Sigmoid colon (tissue), 7 donors: ENCODE data around the gene AUTS2. TPM values are rescaled to one million over a fixed set of nuclear protein-coding genes. Genes with fewer than 3 reads are reported as not detected.

Experiments used
- DNase-seq: peaks from one replicate; pipeline ENCODE4 v3.0.0-alpha.2; 2019
- H3K27ac ChIP-seq, 4 donors: fragments of 200-600 bp; sonication (generic); one replicate each; pipeline ENCODE4 v1.5.1; 2016 to 2019; ENCODE audit warnings: mild to moderate bottlenecking in 1 of 4
- H3K27me3 ChIP-seq, 3 donors: fragments of 200-600 bp; sonication (generic); one replicate each; pipeline ENCODE4 v1.5.1; 2019; ENCODE audit warnings: mild to moderate bottlenecking in 1 of 3
- H3K36me3 ChIP-seq, 4 donors: fragments of 200-600 bp; sonication (generic); one replicate each; pipeline ENCODE4 v1.5.1; 2016 to 2019
- H3K4me1 ChIP-seq, 4 donors: fragments of 200-600 bp; sonication (generic); one replicate each; pipeline ENCODE4 v1.5.1; 2017 to 2019
- H3K4me3 ChIP-seq, 4 donors: fragments of 200-600 bp; sonication (generic); one replicate each; pipeline ENCODE4 v1.5.1; 2017 to 2019; ENCODE audit warnings: mild to moderate bottlenecking in 2 of 4, moderate library complexity in 1 of 4
- H3K9me3 ChIP-seq, 4 donors: fragments of 200-600 bp in 3 of 4; sonication (generic) in 3 of 4; one replicate each; pipeline versions ENCODE4 v1.5.1 to v1.6.1; 2013 to 2019
- CTCF ChIP-seq, 4 experiments: fragments of 450-650 bp in 3 of 4; fragments of 200-600 bp in 1 of 4; IDR thresholded peaks; one replicate each; pipeline ENCODE4 v1.5.1; 2016 to 2019; ENCODE audit warnings: antibody characterized with exemption in 4 of 4, mild to moderate bottlenecking in 3 of 4, moderate library complexity in 2 of 4
- EP300 ChIP-seq, 4 donors: sonication (generic); formaldehyde crosslinking; IDR thresholded peaks; one replicate each; pipeline ENCODE4 v1.6.1; 2017; ENCODE audit warnings: antibody characterized with exemption in 4 of 4
- POLR2A ChIP-seq, 2 donors: fragments of 450-650 bp; IDR thresholded peaks; one replicate each; pipeline ENCODE4 v1.6.1; 2016; ENCODE audit warnings: antibody characterized with exemption in 2 of 2, mild to moderate bottlenecking in 2 of 2, moderate library complexity in 2 of 2
- POLR2AphosphoS5 ChIP-seq, 4 donors: sonication (generic); formaldehyde crosslinking; IDR thresholded peaks; one replicate each; pipeline ENCODE4 v1.6.1; 2017; ENCODE audit warnings: antibody characterized with exemption in 4 of 4
- WGBS, 2 donors: extraction: QIAGEN DNeasy Blood & Tissue Kit; methylation state at CpG; one replicate each; pipeline ENCODE4 v1.1.7; 2013; 5-methylcytosine and 5-hydroxymethylcytosine counted together
- intact Hi-C: fragments of 100-400 bp; cut with DNase I; formaldehyde crosslinking; loops from one replicate; pipeline ENCODE4 v1.15.1; 2023
- polyA plus RNA-seq, 3 donors: library from polyadenylated mRNA; stranded (reverse); fragments of 200-250 nt; gene quantifications; one replicate each; pipeline ENCODE4 v1.2.3, GENCODE V29; 2013
- total RNA-seq, 4 donors: library from RNA; depleted of rRNA; stranded (reverse); fragments of >200 nt; gene quantifications; one replicate each; pipeline ENCODE4 v1.1.0, GENCODE V29; 2016
- donor health status: healthy with polysubstance abuse.
- donor health status: Bipolar disorder and iron deficiency.
- donor health status: healthy.

AUTS2 gene
- total and polyA plus RNA-seq, 7 donors, result 3.6 to 55.7 (median 25.5) TPM

GRCh38 chr7:69690329-69690728, 92.1 kb downstream of the AUTS2 start:
- Histone ChIP-seq H3K27me3 (no peaks in the 10 kb centered on the region), H3K4me1 (peaks cover 0 to 24% (median 13%) of the 10 kb centered on the region in 4 donors), H3K27ac (no peak overlapping the region), H3K4me3 (no peak overlapping the region), H3K36me3 (no peaks in the 10 kb centered on the region), H3K9me3 (no peaks in the 10 kb centered on the region)
- DNase-seq, result no peak
- intact Hi-C loops, result no loop called here
- 89 to 96% methylated on average over 6 of the region's 6 CpGs for WGBS, 2 donors
- TF ChIP-seq POLR2A (IDR thresholded peaks at IDR 0.05), result no peak

GRCh38 chr7:69691327-69691726, 93.1 kb downstream of the AUTS2 start:
- H3K36me3 ChIP-seq, result no peaks in the 10 kb centered on the region
- 76 to 85% methylated on average over 6 of the region's 6 CpGs for WGBS, 2 donors
- peaks cover 0 to 16% (median 11%) of the 10 kb centered on the region in 4 donors for H3K4me1 ChIP-seq
- intact Hi-C loops, result no loop called here
- no peak overlapping the region for H3K4me3 ChIP-seq
- DNase-seq, result no peak
- TF ChIP-seq EP300 (IDR thresholded peaks at IDR 0.05) (no peak), POLR2AphosphoS5 (IDR thresholded peaks at IDR 0.05) (no peak)
- no peak overlapping the region for H3K27ac ChIP-seq
- no peaks in the 10 kb centered on the region for H3K9me3 ChIP-seq
- no peaks in the 10 kb centered on the region for H3K27me3 ChIP-seq

- DNase-seq, result no peak
- WGBS, 2 donors, result 54 to 59% methylated on average over 4 of the region's 4 CpGs
- TF ChIP-seq CTCF (IDR thresholded peaks at IDR 0.05) (no peak), EP300 (IDR thresholded peaks at IDR 0.05) (no peak), POLR2A (IDR thresholded peaks at IDR 0.05) (no peak), POLR2AphosphoS5 (IDR thresholded peaks at IDR 0.05) (no peak)
- H3K36me3 ChIP-seq, result no peaks in the 10 kb centered on the region
- no peaks in the 10 kb centered on the region for H3K9me3 ChIP-seq
- H3K27me3 ChIP-seq, result no peaks in the 10 kb centered on the region
- peaks cover 0 to 16% (median 11%) of the 10 kb centered on the region in 4 donors for H3K4me1 ChIP-seq
- intact Hi-C loops, result no loop called here
- H3K4me3 ChIP-seq, result no peak overlapping the region
- no peak overlapping the region for H3K27ac ChIP-seq
These were observed 93.5 kb downstream of the AUTS2 start for GRCh38 chr7:69691734-69692133.

GRCh38 chr7:69692611-69693010, 94.3 kb downstream of the AUTS2 start:
- intact Hi-C loops, result no loop called here
- WGBS, 2 donors, result 68 to 80% methylated on average over 3 of the region's 3 CpGs

GRCh38 chr7:69693042-69693441, 94.8 kb downstream of the AUTS2 start:
- H3K4me1 ChIP-seq, result peaks cover 0 to 12% (median 3%) of the 10 kb centered on the region in 4 donors
- 76 to 93% methylated on average over 1 of the region's 1 CpG for WGBS, 2 donors
- TF ChIP-seq POLR2AphosphoS5 (IDR thresholded peaks at IDR 0.05) (no peak), POLR2A (IDR thresholded peaks at IDR 0.05) (no peak), EP300 (IDR thresholded peaks at IDR 0.05) (no peak)
- intact Hi-C loops, result no loop called here
- no peaks in the 10 kb centered on the region for H3K9me3 ChIP-seq
- no peak overlapping the region for H3K27ac ChIP-seq
- H3K27me3 ChIP-seq, result no peaks in the 10 kb centered on the region
- no peak overlapping the region for H3K4me3 ChIP-seq
- no peak for DNase-seq
- no peaks in the 10 kb centered on the region for H3K36me3 ChIP-seq

More at GRCh38 chr7:69692611-69693010, 94.3 kb downstream of the AUTS2 start:
- Histone ChIP-seq H3K36me3 (no peaks in the 10 kb centered on the region), H3K4me1 (peaks cover 0 to 16% (median 7%) of the 10 kb centered on the region in 4 donors), H3K27ac (no peak overlapping the region), H3K27me3 (no peaks in the 10 kb centered on the region), H3K4me3 (no peak overlapping the region), H3K9me3 (no peaks in the 10 kb centered on the region)
- DNase-seq, result no peak
- TF ChIP-seq CTCF (IDR thresholded peaks at IDR 0.05) (no peak), POLR2A (IDR thresholded peaks at IDR 0.05) (no peak), EP300 (IDR thresholded peaks at IDR 0.05) (no peak), POLR2AphosphoS5 (IDR thresholded peaks at IDR 0.05) (no peak)

GRCh38 chr7:69696054-69696591, 97.8 kb downstream of the AUTS2 start:
- TF ChIP-seq CTCF (IDR thresholded peaks at IDR 0.05) (no peak), POLR2AphosphoS5 (IDR thresholded peaks at IDR 0.05) (no peak), EP300 (IDR thresholded peaks at IDR 0.05) (no peak), POLR2A (IDR thresholded peaks at IDR 0.05) (no peak)

More at GRCh38 chr7:69696054-69696591, 97.8 kb downstream of the AUTS2 start:
- H3K27ac ChIP-seq, result no peak overlapping the region
- H3K9me3 ChIP-seq, result no peaks in the 10 kb centered on the region
- no peak for DNase-seq
- 40 to 56% methylated on average over 7 of the region's 7 CpGs for WGBS, 2 donors
- H3K4me3 ChIP-seq, result no peak overlapping the region
- intact Hi-C loops, result no loop called here
- H3K27me3 ChIP-seq, result no peaks in the 10 kb centered on the region
- H3K4me1 ChIP-seq, result peaks cover 0 to 6% (median under 1%) of the 10 kb centered on the region in 4 donors
- H3K36me3 ChIP-seq, result no peaks in the 10 kb centered on the region
